GM18498 (cell line): ENCODE data around the gene MINDY3.
"Not testable (repeated sequence)": the region's sequence is repeated elsewhere in the genome, so short reads cannot be mapped to it uniquely, and the experiment has no call there.

ENCODE experiments used
- ATAC-seq: cut with Tn5 transposase; IDR thresholded peaks from one replicate; pipeline ENCODE4 v1.9.1; 2021; ENCODE audit warnings: mild to moderate bottlenecking, moderate library complexity; ENCODE audit not compliant: unreplicated experiment

MINDY3 gene

DNA sequence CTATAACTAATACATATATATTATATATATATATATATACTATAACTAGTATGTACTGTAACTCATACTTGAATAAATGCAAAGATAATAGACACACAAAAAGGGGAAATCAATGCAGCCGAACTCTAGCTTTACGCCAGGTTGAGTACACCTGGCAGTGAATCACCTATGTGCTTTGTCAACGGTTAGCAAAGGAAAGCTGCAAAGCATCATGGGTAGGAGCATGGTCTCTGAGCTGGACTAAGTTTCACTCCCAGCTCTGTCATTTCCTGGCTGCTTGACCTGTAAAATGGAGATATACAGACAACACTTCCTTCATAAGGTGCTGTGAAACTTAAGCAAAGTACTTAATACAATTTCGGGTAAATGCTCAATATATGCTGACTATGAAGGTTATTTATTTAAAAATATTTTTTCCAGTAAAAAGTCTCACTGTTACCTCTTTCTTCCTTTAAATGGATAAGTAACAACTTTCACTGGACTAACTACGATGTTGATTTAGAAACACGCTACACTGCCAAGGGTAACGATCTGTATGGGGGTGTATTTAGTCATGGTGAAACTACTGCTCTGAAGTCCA, 78.8 kb downstream of the MINDY3 start:
- ATAC-seq = no peak

DNA sequence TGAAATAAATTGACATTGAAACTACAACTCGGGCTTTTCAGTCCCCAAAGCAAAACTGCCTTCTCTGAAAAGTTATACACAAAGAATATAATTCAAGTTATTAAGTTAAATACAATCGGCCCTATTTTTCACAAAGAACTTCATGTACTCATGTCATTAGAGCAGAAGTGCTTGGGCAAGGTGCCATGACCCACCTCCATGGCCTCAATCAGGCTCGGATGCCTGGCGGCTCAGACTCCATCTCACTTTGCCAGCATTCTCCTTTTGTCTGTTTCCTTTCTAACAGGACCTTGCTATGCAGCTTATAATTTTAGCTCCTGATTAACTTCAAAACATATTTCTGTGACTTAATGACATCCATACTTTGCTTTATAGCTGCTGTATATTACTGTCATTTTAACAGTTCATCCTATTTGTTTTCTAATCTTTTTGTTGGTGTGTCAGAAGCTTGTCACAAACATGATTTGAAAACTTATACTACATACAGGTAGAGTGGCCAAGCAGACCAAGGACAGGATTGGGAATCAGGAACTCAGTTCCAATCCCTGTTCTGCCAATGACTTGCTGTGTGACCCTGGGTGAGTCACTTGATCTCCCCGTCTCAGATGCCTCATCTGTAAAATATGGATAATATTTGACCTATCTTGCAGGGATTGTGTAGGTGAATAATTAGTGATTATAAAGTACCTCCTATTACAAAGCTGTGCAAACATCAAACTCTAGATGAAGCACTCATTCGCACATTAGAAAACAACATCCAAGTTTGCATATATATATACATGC, 79.8 kb downstream of the MINDY3 start:
- ATAC-seq = no peak

DNA sequence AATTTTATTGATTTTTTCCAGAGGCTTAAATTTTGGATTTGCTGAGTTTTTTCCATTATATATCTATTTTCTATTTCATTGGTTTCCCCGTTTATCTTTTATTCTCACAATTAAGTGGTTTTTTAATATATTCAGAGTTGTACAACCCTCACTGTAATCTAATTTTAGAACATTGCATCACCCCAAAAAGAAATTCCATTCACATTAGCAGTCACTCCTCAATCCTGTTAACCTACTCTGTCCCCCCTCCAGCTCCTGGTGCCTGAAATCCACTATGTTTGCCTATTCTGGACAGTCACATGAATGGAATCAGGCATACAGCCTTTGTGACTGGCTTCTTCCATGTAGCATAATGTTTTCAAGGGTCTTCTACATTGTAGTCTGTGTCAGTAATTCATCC, 84.8 kb downstream of the MINDY3 start:
- ATAC-seq = no peak

DNA sequence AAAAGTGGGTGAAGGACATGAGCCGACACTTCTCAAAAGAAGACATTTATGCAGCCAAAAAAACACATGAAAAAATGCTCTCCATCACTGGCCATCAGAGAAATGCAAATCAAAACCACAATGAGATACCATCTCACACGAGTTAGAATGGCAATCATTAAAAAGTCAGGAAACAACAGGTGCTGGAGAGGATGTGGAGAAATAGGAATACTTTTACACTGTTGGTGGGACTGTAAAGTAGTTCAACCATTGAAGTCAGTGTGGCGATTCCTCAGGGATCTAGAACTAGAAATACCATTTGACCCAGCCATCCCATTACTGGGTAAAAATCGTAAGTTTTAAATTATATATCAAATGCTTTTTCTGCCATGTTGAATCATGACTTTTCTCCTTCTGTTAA, 85.8 kb downstream of the MINDY3 start:
- ATAC-seq = not testable (repeated sequence)

DNA sequence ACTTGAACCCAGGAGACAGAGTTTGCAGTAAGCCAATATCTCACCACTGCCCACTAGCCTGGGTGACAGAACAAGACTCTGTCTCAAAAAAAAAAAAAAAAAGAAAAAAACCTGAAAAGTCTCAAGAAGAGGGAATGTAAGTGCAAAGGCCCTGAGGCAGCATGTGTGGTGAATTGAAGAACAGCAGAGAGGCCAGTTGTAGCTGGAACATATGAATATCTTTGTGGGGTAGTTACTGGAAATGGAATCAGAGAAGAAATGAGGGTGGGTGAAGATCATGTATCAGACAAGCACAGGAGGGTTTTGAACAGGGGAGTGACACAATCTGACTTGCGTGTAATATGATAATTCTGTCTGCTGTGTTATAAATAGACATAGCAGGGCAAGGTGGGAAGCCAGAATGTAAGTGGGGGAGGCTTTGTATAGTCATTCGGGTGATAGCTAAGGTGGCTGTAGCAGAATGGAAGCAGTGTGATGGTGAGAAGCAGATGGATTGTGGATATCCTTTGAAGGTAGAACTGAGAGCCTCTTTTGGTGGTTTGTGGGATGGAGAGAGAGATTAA, 95.3 kb downstream of the MINDY3 start:
- ATAC-seq = no peak

DNA sequence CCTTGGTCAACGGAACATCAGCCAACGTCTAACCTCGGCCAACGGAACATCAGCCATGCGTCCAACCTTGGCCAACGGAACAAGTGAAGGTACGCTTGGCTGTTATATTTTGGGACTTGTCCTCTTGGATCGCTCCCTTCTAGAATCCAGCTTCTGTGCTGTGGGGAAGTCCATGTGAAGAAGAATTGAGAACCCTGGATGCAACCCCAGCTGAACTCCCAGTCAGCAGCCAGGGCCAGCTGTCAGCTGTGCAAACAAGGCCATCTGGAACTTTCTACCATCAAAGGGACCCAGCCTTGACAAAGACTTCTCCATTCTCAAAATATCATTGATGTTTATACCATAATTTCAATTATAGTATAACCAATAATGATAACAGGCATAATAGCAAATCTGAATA, 97.3 kb downstream of the MINDY3 start:
- ATAC-seq = no peak

DNA sequence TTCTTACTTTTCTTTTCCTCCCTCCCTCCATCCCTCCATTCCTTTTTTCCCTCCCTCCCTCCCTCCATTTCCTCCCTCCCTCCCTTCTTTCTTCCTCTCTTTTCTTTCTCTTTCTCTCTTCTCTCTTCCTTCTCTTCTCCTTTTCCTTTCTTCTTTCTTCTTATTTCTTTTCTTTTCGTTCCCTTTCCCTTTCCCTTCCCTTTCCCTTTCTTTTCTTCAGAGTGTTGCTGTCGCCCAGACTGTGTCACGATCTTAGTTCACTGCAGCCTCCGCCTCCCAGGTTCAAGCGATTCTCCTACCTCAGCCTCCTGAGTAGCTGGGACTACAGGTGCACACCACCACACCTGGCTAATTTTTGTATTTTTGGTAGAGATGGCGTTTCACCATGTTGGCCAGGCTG, 98.1 kb downstream of the MINDY3 start:
- ATAC-seq = not testable (repeated sequence)

DNA sequence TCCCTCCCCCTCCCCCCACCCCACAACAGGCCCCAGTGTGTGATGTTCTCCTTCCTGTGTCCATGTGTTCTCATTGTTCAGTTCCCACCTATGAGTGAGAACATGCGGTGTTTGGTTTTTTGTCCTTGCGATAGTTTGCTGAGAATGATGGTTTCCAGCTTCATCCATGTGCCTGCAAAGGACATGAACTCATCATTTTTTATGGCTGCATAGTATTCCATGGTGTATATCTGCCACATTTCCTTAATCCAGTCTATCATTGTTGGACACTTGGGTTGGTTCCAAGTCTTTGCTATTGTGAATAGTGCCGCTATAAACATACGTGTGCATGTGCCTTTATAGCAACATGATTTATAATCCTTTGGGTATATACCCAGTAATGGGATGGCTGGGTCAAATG, 99.1 kb downstream of the MINDY3 start:
- not testable (repeated sequence) for ATAC-seq

DNA sequence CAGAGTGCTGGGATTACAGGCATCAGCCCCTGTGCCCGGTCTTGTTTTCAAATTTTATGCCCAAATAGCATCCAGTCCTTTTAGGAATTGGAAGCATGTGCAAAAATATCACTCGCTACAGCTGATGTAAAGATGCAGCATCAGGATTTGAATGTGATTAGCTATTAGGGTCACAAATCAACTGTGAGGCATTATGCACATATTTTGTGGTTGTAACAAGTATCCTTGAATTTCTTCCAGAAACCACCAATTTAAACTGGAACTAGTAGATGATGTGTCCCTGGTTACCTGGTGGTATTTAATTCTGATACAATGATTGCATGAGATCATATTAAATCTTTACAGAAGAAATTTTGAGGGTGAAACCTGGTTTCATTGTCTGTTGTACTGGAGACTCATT, 99.6 kb downstream of the MINDY3 start:
- ATAC-seq = no peak

DNA sequence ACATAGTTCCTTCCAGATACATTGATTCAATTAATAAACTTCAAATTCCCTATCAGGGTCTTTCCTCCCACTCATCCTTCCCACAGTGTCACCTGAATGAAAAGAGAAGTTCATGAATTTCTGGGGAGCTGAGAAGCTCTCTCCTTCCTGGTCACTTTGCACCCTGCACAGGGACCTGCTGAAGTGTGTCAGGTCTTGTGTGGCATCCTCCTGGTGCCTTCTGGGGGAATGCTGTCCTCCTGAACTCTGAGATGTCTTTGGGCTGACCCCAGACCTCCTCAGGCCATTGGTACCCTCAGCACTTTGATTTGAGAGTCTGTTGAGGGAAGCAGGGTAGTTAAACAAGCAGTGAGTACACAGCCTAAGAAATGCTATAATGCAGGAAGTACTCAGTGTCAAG, 101.0 kb downstream of the MINDY3 start:
- ATAC-seq = no peak

DNA sequence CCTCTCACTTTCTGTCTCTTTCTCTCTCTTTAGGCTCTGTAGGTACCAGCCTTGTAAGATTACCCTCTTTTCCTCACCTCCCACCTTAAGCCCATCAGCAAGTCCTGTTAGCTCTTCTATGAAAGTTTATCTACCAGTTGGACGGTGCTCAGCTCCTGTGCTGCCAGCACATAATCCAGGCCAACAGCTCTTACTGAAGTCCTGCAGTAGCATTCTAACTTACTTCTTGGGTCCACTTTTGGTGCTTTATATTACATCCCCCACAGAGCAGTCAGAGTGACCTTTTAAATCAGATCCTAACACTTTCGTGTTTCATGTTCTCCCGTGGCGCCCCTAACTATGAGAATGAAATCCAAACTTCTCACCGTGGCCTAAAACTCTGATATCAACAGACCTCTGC, 101.7 kb downstream of the MINDY3 start:
- ATAC-seq = no peak

DNA sequence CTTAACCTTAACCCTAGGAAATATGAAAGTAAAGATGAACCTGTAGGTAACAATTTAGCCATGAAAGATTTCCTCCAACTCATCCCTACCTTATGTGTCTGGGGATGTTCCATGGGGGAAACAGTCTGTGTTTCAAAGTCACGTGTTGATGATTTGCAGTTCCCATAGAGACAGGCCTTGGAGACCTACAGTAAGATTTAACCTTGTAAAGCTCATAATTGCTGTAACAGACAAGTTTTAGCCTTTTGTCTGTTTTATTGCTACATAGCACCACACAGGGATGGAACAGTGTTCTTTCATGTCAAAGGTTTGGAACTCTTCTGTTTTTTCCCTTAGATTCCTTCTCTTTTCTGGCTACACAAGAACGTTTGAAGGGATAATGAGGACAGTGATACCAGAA, 105.4 kb downstream of the MINDY3 start:
- ATAC-seq = no peak

DNA sequence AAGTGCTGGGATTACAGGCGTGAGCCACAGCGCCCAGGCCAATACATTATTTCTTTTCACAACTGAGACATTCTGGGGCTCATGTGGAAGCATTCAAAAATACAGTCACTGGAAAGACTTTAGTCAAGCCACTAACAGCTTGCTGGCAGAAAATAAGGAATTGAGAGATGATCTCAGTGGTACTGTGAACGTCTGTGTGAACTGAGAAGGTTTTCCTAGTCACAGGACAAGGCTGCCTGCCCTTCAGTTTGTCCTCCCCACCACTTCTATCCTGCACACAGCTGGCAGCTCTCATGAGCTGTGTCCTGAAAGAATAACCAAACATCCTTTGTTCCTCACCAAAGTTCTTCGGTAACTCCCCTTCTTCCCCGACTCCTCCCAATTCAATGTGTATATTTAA, 109.3 kb downstream of the MINDY3 start:
- ATAC-seq = no peak

DNA sequence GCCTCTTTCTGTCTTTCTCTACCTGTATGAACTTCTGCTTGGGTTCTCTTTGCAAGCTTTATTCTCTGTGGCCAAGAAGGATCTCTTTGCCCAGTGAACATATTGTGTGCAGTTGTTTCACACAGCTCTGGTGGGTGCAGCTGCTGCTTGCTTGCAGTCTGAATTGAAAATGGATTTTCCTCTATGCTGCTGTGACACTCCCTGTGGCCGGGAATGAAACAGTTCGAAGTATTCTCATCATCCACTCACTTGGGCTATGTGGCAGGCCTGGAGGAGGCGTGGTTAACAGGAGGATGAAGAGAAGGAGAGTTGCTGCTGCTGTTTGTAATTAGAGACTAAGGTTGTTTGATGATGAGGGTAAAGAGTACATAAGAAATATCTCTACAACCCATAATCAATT, 112.2 kb downstream of the MINDY3 start:
- no peak for ATAC-seq

DNA sequence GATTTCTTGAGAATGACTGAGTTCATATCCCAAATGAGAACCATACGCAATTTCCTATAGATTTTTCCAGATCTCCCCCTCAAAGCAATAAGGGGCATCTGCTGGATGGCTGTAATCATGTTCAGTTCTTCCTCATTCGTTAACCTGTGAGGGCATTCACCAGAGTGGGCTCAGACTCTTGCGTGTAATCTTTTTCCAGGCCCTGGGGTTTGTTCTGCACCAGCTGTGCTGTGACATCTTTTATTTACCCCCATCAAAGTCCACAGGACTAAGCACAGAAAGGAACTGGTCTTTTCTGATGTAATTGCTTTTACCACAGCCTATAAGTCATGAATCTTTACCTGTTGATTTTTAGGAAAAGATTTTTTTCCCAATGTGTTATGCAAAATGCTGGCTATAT, 112.7 kb downstream of the MINDY3 start:
- no peak for ATAC-seq

DNA sequence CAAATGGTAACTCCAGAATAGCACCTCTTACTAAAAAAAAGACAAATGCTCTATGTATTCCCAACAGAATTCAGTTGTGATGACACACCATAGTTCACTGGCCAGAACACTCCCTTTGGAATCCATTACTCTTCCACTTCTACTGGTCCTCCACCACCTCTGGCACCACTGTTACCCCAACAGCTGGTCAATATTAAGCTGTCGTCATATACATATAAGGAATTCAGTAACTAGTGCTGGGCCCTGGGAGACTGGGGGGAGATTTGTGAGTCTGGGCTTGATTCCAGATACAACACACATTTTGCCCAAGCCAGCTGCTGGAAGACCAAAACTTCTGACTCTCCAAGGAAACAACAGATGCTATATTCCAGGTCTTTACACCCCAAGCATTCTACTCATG, 114.6 kb downstream of the MINDY3 start:
- no peak for ATAC-seq

DNA sequence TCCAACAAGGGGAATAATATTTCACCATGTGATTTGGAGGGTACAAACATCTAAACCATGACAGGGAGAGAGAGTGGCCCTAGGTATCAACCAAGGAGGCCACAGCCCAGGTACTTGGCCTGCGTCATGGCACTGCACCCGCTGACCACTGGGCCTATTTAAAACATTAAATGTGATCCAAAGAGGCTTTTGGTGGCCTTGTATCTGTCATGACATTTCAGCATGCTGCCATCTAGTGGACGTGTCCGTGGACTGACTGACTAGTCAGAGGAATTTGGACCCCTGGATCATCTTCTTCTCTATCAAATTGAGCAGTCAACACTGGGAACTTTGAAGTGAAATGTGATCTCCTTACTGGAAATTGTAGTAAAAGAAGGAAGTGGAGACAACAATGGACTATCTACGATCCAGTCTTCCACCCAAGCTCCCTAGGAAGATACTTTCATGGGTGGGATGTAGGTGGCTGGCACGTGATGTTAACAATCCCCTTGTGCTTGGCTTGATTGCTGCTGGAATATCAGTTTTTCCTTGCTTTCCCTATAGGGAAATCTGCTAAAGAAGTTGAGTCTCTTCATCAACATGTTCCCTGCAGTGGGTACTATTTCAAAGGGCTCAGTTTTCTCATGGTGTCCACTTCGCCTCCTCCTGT, 116.0 kb downstream of the MINDY3 start:
- ATAC-seq = peak; percentile 65

DNA sequence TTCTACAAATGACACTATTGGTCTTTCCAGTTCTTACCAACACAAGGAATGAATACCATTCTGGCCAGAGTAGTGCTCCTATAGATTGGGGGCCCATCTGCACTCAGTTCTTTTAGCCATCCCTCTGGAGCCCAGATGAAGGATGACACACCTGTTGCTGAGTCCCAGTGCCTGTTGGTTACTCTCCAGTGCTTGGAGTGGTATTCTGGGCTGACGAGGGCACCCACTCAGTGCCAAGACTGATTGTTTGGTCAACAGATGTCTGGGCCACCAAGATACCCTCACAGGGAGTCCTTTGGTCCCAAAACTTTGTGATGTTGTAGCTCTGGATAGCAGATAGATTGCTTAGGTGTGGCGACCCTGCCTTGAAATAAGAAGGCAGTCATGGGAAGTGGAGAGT, 116.9 kb downstream of the MINDY3 start:
- ATAC-seq = no peak

DNA sequence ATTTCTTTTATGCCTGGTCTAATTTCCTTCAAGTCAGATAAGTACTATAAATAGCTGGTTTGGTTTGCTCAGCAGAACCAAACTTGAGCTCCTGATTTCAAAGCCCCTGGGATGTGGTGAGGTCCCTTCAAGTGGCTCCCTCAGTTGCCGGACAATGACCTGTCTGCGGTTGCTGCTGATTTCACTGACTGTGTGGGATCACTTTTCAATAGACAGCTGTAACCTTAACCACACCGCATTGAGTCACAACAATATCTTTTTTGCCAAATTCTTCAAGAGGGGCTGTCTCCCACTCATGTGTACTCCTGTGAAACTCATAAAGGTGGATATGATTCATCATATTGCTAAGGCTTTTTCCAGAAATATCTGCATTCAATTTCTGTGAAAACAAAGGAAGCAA, 117.5 kb downstream of the MINDY3 start:
- no peak for ATAC-seq

DNA sequence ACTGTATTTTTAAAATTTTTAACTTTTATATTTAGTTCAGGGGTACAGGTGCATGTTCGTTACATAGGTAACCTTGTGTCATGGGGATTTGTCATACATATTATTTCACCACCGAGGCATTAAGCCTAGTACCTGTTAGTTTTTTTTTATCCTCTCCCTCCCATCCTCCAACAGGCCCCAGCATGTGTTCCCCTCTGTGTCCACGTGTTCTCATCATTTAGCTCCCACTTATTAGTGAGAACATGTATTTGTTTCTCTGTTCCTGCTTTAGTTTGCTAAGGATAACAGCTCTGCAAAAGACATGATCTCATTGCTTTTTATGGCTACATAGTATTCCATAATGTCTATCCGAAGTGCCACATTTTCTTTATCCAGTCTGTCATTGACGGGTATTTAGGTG, 118.2 kb downstream of the MINDY3 start:
- no peak for ATAC-seq

DNA sequence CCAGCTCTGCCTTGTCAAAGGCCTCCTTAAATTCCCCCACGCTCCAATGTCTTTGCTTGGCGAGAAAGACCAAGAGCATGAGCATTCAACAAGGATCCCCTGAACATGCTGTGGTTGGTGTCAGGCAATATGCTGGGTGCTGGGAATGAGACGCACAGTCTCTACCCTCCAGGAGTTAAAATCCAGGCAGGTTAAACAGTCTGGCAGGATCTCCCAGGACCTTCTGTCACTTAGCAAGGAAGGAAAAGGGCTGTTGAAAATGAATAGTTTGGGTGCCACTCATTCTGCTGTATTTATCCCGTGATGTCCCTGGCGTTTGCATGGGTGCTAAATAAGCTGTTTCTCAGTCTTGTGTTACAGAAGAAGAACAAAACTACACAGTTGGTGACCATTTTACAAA, 118.7 kb downstream of the MINDY3 start:
- ATAC-seq = no peak

DNA sequence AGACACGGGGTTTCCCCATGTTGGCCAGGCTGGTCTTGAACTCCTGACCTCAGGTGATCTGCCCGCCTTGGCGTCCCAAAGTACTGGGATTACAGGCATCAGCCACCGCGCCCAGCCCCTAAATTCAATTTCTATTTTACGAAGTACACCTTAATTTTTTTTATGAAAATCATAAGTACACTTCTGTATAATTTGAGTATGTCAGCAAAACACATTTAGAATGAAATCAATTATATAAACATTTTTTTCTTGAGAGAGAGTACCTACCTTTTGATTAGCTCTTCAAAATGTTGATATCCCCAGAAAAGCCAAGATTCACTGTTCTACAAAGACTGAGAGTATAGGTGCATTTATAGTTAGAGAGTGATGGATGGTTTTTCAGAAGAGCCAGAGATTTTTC, 120.0 kb downstream of the MINDY3 start:
- no peak for ATAC-seq
